CD4-positive, alpha-beta T cell (primary cell): Measurements from ENCODE around the gene PHYHIPL. TPM values are rescaled to one million over a fixed set of nuclear protein-coding genes. Genes with fewer than 3 reads are reported as not detected.

Experiments
- ATAC-seq: fragments of 200-7000 bp; cut with Tn5 transposase; one replicate; pipeline ENCODE4 v1.10.0; 2022; ENCODE audit warnings: mild to moderate bottlenecking; ENCODE audit not compliant: poor library complexity
- CTCF ChIA-PET: fragments of 350-600 bp; sonication (Branson Sonifier 250); formaldehyde crosslinking; loops from one replicate; lab custom pipeline; 2021; ENCODE audit warnings: antibody characterized with exemption, inconsistent platforms; lab: Charles Lee
- POLR2A ChIA-PET: fragments of 350-600 bp; sonication (Branson Sonifier 250); formaldehyde crosslinking; loops from one replicate; lab custom pipeline; 2021; ENCODE audit warnings: antibody characterized with exemption, inconsistent platforms; lab: Charles Lee
- DNase-seq, 14 experiments: peaks; one replicate each; pipeline ENCODE4 v3.0.0-alpha.2; 2013 to 2020; ENCODE audit warnings: mixed read lengths in 2 of 14
- H3K27ac ChIP-seq, 2 donors: one replicate each; pipeline versions ENCODE4 v1.5.1 to v1.7.0; 2013; ENCODE audit warnings: low read length in 2 of 2, low read depth in 1 of 2, mild to moderate bottlenecking in 1 of 2
- H3K27me3 ChIP-seq, 2 experiments: 1 replicate in 1 of 2; 2 replicates in 1 of 2; pipeline versions ENCODE4 v1.6.1 to v1.7.0; 2013; ENCODE audit warnings: low read length in 2 of 2, control low read depth in 1 of 2, mild to moderate bottlenecking in 1 of 2, moderate library complexity in 1 of 2; ENCODE audit not compliant: insufficient read depth in 2 of 2, control insufficient read depth in 1 of 2
- H3K36me3 ChIP-seq: one replicate; pipeline ENCODE4 v1.6.1; 2013; ENCODE audit warnings: low read length, control low read depth; ENCODE audit not compliant: insufficient read depth
- H3K4me1 ChIP-seq: one replicate; pipeline ENCODE4 v1.6.1; 2013; ENCODE audit warnings: low read length, control low read depth; ENCODE audit not compliant: insufficient read depth
- H3K4me3 ChIP-seq: one replicate; pipeline ENCODE4 v1.5.1; 2013; ENCODE audit warnings: mild to moderate bottlenecking, low read length, moderate library complexity
- H3K9me3 ChIP-seq, 2 experiments: 1 replicate in 1 of 2; 2 replicates in 1 of 2; pipeline versions ENCODE4 v1.6.1 to v1.7.0; 2013; ENCODE audit warnings: low read length in 2 of 2, mild to moderate bottlenecking in 2 of 2, control low read depth in 1 of 2, moderate library complexity in 1 of 2; ENCODE audit not compliant: control insufficient read depth in 1 of 2, insufficient read depth in 1 of 2
- H3K27ac Mint-ChIP-seq: one replicate; pipeline ENCODE4 v1.8.0; 2020; ENCODE audit warnings: mixed read lengths
- H3K27me3 Mint-ChIP-seq: one replicate; pipeline ENCODE4 v1.8.0; 2021; ENCODE audit warnings: mixed read lengths
- H3K36me3 Mint-ChIP-seq: one replicate; pipeline ENCODE4 v1.8.0; 2021; ENCODE audit warnings: low read depth, mixed read lengths
- H3K4me1 Mint-ChIP-seq: one replicate; pipeline ENCODE4 v1.8.0; 2021; ENCODE audit warnings: low read depth, mixed read lengths
- H3K4me3 Mint-ChIP-seq: one replicate; pipeline ENCODE4 v1.8.0; 2020; ENCODE audit warnings: mild to moderate bottlenecking, mixed read lengths
- H3K9me3 Mint-ChIP-seq: one replicate; pipeline ENCODE4 v1.8.0; 2020; ENCODE audit warnings: mixed read lengths
- intact Hi-C, 2 experiments: fragments of 100-400 bp; cut with DNase I in 1 of 2; cut with micrococcal nuclease in 1 of 2; formaldehyde crosslinking; loops; one replicate each; pipeline versions ENCODE4 v1.15.1 to v1.9.0; 2023 to 2025; cut with DNase I, micrococcal nuclease
- total RNA-seq, 174 experiments: library from RNA in 2 of 174; stranded (reverse) in 2 of 174; gene quantifications; one replicate each; pipeline ENCODE4 v1.2.3 and lab custom pipeline; 2021 to 2026
- TF ChIP-seq, protein P1 (sequence below): fragments of 200-600 bp; IDR thresholded peaks from one replicate; pipeline ENCODE4 v1.8.0; 2022; ENCODE audit warnings: antibody characterized with exemption, mild to moderate bottlenecking

PHYHIPL gene
- total RNA-seq, 2 experiments from 2014 or later, result not detected

DNA sequence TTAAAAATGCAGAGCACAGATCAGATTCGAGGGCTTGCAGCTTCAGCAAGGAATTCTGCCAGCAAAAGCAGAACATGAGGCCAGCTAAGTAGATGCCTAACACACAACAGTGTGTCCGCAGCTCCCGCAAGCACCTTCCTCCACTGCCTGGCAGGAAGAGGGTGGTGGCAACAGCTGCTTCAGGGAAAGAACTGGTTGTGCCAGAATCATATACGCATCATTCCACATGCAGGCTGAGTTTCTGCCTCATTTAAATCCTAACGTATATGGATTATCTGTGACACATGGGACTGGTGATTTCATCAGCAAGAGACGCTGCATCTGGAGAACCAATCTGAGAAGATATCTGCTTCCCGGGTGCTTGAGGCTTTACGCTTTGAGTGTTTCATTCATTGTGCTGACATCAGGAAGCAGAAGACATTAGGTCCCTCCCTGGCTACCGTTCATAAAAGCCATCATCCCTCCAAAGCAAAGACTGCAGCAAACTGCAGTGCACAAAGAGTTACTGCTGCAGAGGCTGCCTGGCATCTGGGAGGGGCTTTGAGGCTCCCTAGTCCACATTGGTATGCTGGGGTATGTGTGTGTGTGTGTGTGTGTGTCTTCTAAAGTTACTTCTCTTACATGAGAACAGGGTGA lies 107.1 kb downstream of the PHYHIPL start:
- no peak for DNase-seq
- no peaks in the 10 kb centered on the region for H3K9me3 Mint-ChIP-seq
- no peaks in the 10 kb centered on the region for H3K36me3 Mint-ChIP-seq
- intact Hi-C loops, result no loop called here
- Histone ChIP-seq H3K9me3 (peaks cover 0 to 4% of the 10 kb centered on the region in 2 experiments), H3K4me1 (no peaks in the 10 kb centered on the region), H3K27ac (no peak overlapping the region), H3K27me3 (no peaks in the 10 kb centered on the region), H3K36me3 (no peaks in the 10 kb centered on the region), H3K4me3 (no peak overlapping the region)
- no peak for ATAC-seq
- ChIA-PET CTCF (no interaction called here), POLR2A (no interaction called here)
- no peaks in the 10 kb centered on the region for H3K27me3 Mint-ChIP-seq
- H3K4me3 Mint-ChIP-seq, result no peak overlapping the region
- H3K4me1 Mint-ChIP-seq, result no peaks in the 10 kb centered on the region
- TF ChIP-seq, protein P1, sequence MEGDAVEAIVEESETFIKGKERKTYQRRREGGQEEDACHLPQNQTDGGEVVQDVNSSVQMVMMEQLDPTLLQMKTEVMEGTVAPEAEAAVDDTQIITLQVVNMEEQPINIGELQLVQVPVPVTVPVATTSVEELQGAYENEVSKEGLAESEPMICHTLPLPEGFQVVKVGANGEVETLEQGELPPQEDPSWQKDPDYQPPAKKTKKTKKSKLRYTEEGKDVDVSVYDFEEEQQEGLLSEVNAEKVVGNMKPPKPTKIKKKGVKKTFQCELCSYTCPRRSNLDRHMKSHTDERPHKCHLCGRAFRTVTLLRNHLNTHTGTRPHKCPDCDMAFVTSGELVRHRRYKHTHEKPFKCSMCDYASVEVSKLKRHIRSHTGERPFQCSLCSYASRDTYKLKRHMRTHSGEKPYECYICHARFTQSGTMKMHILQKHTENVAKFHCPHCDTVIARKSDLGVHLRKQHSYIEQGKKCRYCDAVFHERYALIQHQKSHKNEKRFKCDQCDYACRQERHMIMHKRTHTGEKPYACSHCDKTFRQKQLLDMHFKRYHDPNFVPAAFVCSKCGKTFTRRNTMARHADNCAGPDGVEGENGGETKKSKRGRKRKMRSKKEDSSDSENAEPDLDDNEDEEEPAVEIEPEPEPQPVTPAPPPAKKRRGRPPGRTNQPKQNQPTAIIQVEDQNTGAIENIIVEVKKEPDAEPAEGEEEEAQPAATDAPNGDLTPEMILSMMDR, result no peak
- H3K27ac Mint-ChIP-seq, result no peak overlapping the region

DNA sequence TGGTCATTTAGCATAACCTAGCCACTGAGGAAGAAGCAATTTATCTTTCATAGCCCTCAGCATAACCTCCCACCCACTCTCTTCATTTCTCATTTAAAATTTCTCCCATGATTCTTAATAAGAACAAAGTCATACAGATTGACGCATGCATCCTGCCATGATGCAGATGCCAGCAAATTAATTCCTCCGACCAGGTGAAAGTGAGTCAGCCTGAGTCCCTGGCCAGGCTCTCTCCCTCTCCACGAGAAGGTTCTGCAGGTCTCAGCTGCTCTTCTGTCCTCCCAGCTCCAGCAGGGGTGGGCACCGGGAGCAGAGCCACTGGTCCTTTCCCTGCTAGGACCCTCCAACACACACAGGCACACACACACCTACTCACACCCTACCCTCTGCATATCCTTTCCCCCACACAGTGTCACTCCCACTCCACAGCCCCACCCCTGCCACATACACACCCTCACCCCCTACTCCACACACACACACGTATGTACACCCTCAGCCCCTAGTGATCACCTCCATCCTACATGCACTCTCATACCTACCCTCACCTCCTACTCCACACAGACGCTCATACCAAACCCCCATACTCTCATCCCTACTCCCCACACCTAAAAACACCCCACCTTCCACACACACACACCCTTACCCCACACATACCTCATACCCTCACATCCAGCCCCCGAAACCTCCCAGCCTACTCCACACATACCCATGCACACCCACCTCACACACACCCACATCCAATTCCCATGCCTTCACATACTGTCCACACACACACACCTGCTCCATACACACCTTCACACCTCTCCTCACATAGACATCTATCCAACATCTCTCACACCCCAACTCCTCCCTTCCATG lies 107.9 kb downstream of the PHYHIPL start:
- CTCF ChIA-PET, result no interaction called here
- Histone ChIP-seq H3K9me3 (peaks cover 0 to 4% of the 10 kb centered on the region in 2 experiments), H3K4me3 (no peak overlapping the region), H3K4me1 (no peaks in the 10 kb centered on the region), H3K36me3 (no peaks in the 10 kb centered on the region), H3K27ac (no peak overlapping the region), H3K27me3 (no peaks in the 10 kb centered on the region)
- no peak for DNase-seq
- TF ChIP-seq, protein P1, result no peak
- Mint-ChIP-seq H3K9me3 (no peaks in the 10 kb centered on the region), H3K36me3 (no peaks in the 10 kb centered on the region), H3K4me1 (no peaks in the 10 kb centered on the region), H3K27me3 (no peaks in the 10 kb centered on the region), H3K27ac (no peak overlapping the region), H3K4me3 (no peak overlapping the region)
- POLR2A ChIA-PET, result no interaction called here
- intact Hi-C loops, result no loop called here
- no peak for ATAC-seq

DNA sequence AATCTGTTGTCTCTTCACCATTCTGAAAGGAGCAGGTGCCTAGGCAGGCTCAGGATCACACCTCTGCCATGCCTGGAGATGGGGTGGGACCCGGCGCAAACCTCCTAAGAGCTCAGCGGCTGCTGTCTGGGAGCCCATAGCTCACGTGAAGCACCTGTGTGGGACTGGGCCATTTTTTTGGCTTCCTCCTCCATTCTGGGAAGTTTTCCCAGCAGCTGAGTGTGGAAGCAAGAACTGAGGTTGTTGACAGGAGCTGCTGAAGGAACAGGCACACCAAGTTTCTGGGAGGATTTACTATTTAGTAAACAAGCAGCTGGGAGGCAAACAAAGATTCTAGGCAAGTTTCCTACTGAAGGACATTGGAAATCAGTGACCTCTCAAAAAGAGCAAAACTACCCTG lies 108.6 kb downstream of the PHYHIPL start:
- Histone ChIP-seq H3K27ac (no peak overlapping the region), H3K9me3 (peaks cover 0 to 4% of the 10 kb centered on the region in 2 experiments), H3K4me1 (no peaks in the 10 kb centered on the region), H3K4me3 (no peak overlapping the region), H3K36me3 (no peaks in the 10 kb centered on the region), H3K27me3 (no peaks in the 10 kb centered on the region)
- H3K9me3 Mint-ChIP-seq, result no peaks in the 10 kb centered on the region
- no peaks in the 10 kb centered on the region for H3K27me3 Mint-ChIP-seq
- ChIA-PET POLR2A (no interaction called here), CTCF (no interaction called here)
- no peak for DNase-seq
- H3K4me3 Mint-ChIP-seq, result no peak overlapping the region
- TF ChIP-seq, protein P1, result no peak
- no peaks in the 10 kb centered on the region for H3K4me1 Mint-ChIP-seq
- ATAC-seq, result no peak
- no peaks in the 10 kb centered on the region for H3K36me3 Mint-ChIP-seq
- intact Hi-C loops, result no loop called here
- no peak overlapping the region for H3K27ac Mint-ChIP-seq
